PFSK-1 (cell line): Measurements from ENCODE around the gene FAM117A.

ENCODE experiments used
- POLR2AphosphoS5 ChIP-seq: IDR thresholded peaks from 2 replicates; pipeline ENCODE4 v1.6.1; 2012; ENCODE audit warnings: low read depth, mild to moderate bottlenecking, control low read depth, low read length, moderate library complexity
- SIN3A ChIP-seq: IDR thresholded peaks from 2 replicates; pipeline ENCODE4 v1.6.1; 2012; ENCODE audit warnings: mild to moderate bottlenecking, low read length, moderate library complexity, borderline replicate concordance; ENCODE audit not compliant: insufficient read depth

- TF ChIP-seq POLR2AphosphoS5 (no peak), SIN3A (no peak)
These were observed 25.3 kb downstream of the FAM117A start for GRCh38 chr17:49738456-49739163.
